ENCODE measurements around the gene COL4A1. TPM values are rescaled to one million over a fixed set of nuclear protein-coding genes. Genes with fewer than 3 reads are reported as not detected.

Gene COL4A1
- total RNA-seq, 1 experiment from 2014 or later, result 4.8 TPM

DNA sequence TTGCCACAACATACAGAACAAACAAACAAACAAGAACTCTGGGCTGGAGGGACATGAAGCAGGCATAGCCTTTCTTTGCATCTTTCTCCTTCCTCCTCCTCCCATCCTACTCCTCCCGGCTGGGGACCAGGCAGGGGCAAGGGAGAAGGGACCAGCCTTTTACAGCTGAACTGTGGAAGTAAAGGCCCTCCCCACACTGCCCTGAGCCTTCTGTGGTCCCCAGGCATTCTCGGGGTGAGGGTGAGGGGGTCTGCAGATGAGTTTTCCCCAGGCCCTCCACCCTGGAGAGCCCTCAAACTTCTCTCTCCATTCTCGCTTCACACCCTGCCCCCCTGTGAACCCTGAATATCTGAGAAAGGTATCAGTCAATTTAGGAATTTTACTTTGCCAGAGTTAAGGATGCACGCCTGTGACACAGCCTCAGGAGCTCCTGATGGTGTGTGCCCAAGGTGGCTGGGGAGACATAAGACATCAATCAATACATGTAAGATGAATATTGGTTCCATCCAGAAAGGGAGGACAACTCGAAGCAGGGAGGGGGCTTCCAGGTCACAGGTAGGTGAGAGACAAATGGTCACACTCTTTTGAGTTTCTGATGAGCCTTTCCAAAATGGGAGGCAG, 170.9 kb downstream of the COL4A1 start:
- Histone ChIP-seq H3K9me3 (no peaks in the 10 kb centered on the region), H3K27me3 (replicated peaks; ENCODE audit: control insufficient read depth, insufficient read depth, low read length) (no peaks in the 10 kb centered on the region), H3K4me1 (peaks cover 5% of the 10 kb centered on the region), H3K36me3 (ENCODE audit: control insufficient read depth, insufficient read depth, low read length) (no peaks in the 10 kb centered on the region), H3K4me3 (ENCODE audit: low read depth, low read length) (no peak overlapping the region)
- TF ChIP-seq, protein P1, sequence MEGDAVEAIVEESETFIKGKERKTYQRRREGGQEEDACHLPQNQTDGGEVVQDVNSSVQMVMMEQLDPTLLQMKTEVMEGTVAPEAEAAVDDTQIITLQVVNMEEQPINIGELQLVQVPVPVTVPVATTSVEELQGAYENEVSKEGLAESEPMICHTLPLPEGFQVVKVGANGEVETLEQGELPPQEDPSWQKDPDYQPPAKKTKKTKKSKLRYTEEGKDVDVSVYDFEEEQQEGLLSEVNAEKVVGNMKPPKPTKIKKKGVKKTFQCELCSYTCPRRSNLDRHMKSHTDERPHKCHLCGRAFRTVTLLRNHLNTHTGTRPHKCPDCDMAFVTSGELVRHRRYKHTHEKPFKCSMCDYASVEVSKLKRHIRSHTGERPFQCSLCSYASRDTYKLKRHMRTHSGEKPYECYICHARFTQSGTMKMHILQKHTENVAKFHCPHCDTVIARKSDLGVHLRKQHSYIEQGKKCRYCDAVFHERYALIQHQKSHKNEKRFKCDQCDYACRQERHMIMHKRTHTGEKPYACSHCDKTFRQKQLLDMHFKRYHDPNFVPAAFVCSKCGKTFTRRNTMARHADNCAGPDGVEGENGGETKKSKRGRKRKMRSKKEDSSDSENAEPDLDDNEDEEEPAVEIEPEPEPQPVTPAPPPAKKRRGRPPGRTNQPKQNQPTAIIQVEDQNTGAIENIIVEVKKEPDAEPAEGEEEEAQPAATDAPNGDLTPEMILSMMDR (IDR thresholded peaks at IDR 0.05; ENCODE audit: insufficient read depth in 1 of 2, low read depth in 1 of 2, low read length in 1 of 2, severe bottlenecking in 1 of 2, unreplicated experiment in 1 of 2), result no peak
- no TSS peak for BruUV-seq (replicated peaks)
- DNase-seq, result no peak
- no peak overlapping the region for H3K4me3 Mint-ChIP-seq (ENCODE audit: unreplicated experiment)
- peaks cover 7% of the 10 kb centered on the region for H3K36me3 Mint-ChIP-seq (ENCODE audit: insufficient read depth, unreplicated experiment)
- no peak overlapping the region for H3K27ac Mint-ChIP-seq (ENCODE audit: unreplicated experiment)
- H3K9me3 Mint-ChIP-seq (ENCODE audit: unreplicated experiment), result no peaks in the 10 kb centered on the region
- H3K4me1 Mint-ChIP-seq (ENCODE audit: low read depth, unreplicated experiment), result no peaks in the 10 kb centered on the region
- ChIA-PET POLR2A (no interaction called here), CTCF (no interaction called here)
- intact Hi-C loops (cut with micrococcal nuclease; ENCODE audit: unreplicated experiment), result loop anchor here (5.0 kb wide), 1 partner anchor 306 kb away; no protein-coding TSS in a partner anchor
- H3K27me3 Mint-ChIP-seq (ENCODE audit: insufficient read depth, unreplicated experiment), result no peaks in the 10 kb centered on the region

DNA sequence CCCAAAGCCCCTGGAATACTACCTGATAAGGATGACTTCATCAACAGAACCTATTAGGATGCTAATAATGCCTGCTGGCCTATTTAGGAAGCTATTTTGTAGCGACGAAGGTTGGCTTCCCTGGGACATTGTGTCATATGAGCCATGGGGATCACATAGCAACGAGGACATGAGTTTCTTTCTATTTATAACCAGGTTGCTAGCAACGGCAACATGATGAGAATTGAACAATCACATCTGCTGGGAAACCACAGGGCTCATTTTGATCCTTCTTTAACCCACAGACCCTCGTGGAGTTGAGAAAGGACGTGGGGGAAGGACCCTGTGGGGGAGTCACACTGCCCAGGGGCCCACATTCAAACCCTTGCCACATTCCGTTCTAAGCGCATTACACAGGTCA, 172.2 kb downstream of the COL4A1 start:
- Mint-ChIP-seq H3K9me3 (ENCODE audit: unreplicated experiment) (peaks cover 4% of the 10 kb centered on the region), H3K27ac (ENCODE audit: unreplicated experiment) (no peak overlapping the region), H3K4me3 (ENCODE audit: unreplicated experiment) (no peak overlapping the region), H3K4me1 (ENCODE audit: low read depth, unreplicated experiment) (no peaks in the 10 kb centered on the region), H3K36me3 (ENCODE audit: insufficient read depth, unreplicated experiment) (peaks cover 7% of the 10 kb centered on the region), H3K27me3 (ENCODE audit: insufficient read depth, unreplicated experiment) (peaks cover 4% of the 10 kb centered on the region)
- no TSS peak for BruUV-seq (replicated peaks)
- TF ChIP-seq, protein P1 (IDR thresholded peaks at IDR 0.05; ENCODE audit: insufficient read depth in 1 of 2, low read depth in 1 of 2, low read length in 1 of 2, severe bottlenecking in 1 of 2, unreplicated experiment in 1 of 2), result no peak
- H3K4me3 ChIP-seq (ENCODE audit: low read depth, low read length), result no peak overlapping the region
- no peaks in the 10 kb centered on the region for H3K9me3 ChIP-seq
- DNase-seq, result no peak
- intact Hi-C loops (cut with micrococcal nuclease; ENCODE audit: unreplicated experiment), result loop anchor here (5.0 kb wide), 1 partner anchor 308 kb away; no protein-coding TSS in a partner anchor
- ChIA-PET POLR2A (no interaction called here), CTCF (no interaction called here)
- H3K36me3 ChIP-seq (ENCODE audit: control insufficient read depth, insufficient read depth, low read length), result no peaks in the 10 kb centered on the region
- peaks cover 5% of the 10 kb centered on the region for H3K4me1 ChIP-seq
- H3K27me3 ChIP-seq (replicated peaks; ENCODE audit: control insufficient read depth, insufficient read depth, low read length), result no peaks in the 10 kb centered on the region

DNA sequence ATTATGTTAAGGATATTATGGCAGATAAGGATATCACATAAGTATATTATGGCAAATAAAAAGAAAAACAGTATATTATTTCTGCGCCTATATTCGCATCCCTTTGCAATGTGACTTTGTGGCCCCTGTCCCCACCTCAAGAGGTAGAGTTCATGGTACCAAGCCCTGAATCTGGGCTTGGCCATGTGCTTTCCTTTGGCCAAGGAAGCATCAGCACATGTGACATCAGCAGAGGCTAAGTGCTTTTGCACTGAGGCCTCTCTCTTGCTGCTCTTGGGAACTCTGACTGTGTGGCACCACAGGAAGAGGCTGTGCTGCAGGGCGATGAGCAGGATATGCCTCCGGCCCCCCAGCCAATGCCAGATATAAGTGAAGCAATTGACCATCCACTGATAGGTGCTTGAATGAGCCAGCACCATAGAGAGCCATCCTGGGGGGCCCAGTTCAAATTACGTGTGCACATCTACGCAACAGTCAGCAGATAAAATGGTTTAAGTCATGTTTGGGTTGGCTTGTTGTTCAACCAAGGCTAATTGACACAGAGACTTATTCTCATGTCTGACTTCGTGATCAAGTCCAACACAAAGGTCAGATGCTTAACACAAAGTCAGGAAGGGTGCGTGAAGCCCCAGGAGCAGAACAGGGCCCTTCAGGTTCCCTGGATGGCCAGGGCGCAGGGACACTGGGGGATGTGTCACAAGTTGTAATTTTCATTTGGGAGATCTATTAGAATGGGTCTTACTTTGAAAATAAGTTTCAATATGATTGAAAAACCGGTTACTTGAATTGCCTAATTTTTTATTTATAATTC, 173.3 kb downstream of the COL4A1 start:
- no peak for DNase-seq
- Mint-ChIP-seq H3K36me3 (ENCODE audit: insufficient read depth, unreplicated experiment) (peaks cover 7% of the 10 kb centered on the region), H3K27ac (ENCODE audit: unreplicated experiment) (no peak overlapping the region), H3K4me1 (ENCODE audit: low read depth, unreplicated experiment) (no peaks in the 10 kb centered on the region), H3K9me3 (ENCODE audit: unreplicated experiment) (peaks cover 7% of the 10 kb centered on the region), H3K4me3 (ENCODE audit: unreplicated experiment) (no peak overlapping the region), H3K27me3 (ENCODE audit: insufficient read depth, unreplicated experiment) (peaks cover 5% of the 10 kb centered on the region)
- Histone ChIP-seq H3K36me3 (ENCODE audit: control insufficient read depth, insufficient read depth, low read length) (no peaks in the 10 kb centered on the region), H3K9me3 (no peaks in the 10 kb centered on the region), H3K4me3 (ENCODE audit: low read depth, low read length) (no peak overlapping the region), H3K4me1 (peaks cover 1% of the 10 kb centered on the region), H3K27me3 (replicated peaks; ENCODE audit: control insufficient read depth, insufficient read depth, low read length) (no peaks in the 10 kb centered on the region)
- TF ChIP-seq, protein P1 (IDR thresholded peaks at IDR 0.05; ENCODE audit: insufficient read depth in 1 of 2, low read depth in 1 of 2, low read length in 1 of 2, severe bottlenecking in 1 of 2, unreplicated experiment in 1 of 2), result no peak
- CTCF ChIA-PET, result no interaction called here
- POLR2A ChIA-PET, result no interaction called here
- BruUV-seq (replicated peaks), result no TSS peak
- intact Hi-C loops (cut with micrococcal nuclease; ENCODE audit: unreplicated experiment), result no loop called here
